Stimulated activated CD8-positive, alpha-beta memory T cell treated with anti-CD3 and anti-CD28 coated beads, Interleukin-12 subunit alpha, Interleukin-12 subunit beta, amount 100 ng/mL, for 24 hours (primary cell): ENCODE results near the gene FBXW5.

ENCODE experiments used
- DNase-seq: peaks from one replicate; pipeline ENCODE4 v3.0.0-alpha.2; 2020; ENCODE audit errors: extremely low read depth

The FBXW5 gene

DNA sequence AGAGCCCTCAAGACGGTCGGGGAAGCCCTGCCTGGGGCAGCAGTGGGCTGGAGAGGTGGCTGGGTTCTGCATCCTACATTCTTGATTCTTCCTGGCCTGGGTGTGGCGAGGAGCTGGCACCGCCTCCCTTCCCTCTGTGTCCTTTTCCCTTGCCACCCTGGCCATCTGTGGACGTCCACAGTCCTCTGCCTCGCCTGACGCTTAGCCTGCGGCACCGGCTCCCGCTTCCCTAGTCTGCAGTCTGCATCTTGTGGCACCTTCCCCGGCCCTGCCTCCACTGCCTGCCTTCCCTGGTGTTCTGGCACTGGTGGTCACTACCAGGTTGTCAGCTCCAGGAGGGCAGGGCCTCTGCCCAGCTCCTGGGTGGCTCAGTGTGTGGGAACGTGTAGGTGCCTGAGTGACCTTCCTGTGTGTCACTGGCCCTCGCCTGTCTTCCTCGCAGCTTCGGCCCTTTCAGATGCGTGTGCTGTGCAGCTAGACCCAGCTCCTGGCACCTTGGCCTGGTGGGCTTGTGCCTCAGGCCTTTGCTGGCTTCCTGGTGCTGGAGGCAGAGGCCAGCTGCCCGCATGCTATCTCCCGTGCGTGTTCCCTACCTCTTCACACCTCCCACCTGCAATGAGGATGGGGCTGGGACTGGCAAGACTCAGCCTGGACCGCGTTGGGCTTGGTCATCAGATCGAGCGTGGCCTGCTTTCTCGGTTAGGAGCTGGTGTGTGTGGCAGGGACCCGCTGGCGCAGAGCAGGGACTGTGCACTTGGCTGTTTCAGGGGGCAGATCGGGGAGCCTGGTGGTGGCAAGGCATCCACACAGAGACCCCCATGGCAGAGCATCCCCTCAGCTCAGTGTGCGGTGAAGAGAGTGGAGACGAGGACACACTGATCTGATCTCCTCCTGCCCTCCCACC is 37.3 kb downstream of the FBXW5 start:
- no peak for DNase-seq

DNA sequence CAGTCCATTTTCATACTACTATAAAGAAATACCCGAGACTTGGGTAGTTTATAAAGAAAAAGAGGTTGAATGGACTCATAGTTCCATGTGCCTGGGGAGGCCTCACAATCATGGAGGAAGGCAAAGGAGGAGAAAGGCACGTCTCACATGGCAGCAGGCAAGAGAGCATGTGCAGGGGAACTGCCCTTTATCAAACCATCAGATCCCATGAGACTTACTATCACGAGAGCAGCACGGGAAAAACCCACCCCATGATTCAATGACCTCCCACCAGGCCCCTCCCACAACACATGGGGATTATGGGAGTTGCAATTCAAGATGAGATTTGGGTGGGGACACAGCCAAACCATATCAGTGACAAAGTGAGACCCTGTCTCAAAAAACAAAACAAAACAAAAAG is 38.3 kb downstream of the FBXW5 start:
- no peak for DNase-seq

DNA sequence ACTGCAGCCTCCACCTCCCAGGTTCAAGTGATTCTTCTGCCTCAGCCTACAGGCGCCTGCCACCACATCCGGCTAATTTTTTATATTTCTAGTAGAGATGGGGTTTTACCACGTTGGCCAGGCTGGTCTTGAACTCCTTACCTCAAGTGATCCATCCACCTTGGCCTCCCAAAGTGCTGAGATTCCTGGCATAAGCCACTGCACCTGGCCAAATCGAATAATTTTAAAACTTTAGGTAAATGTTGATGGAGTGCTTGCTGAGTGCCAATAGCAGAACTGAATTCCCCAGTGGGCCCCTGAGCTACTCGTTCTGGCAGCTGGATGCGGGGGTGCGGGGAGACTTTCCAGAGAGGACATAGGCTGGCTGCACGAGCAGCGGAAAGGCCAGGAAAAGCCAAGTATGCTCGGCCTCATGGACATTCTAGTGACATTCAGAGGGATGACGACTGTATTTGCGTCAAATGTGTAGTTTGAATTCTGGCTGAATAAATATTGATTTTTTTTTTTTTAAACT is 41.4 kb downstream of the FBXW5 start:
- DNase-seq = no peak

DNA sequence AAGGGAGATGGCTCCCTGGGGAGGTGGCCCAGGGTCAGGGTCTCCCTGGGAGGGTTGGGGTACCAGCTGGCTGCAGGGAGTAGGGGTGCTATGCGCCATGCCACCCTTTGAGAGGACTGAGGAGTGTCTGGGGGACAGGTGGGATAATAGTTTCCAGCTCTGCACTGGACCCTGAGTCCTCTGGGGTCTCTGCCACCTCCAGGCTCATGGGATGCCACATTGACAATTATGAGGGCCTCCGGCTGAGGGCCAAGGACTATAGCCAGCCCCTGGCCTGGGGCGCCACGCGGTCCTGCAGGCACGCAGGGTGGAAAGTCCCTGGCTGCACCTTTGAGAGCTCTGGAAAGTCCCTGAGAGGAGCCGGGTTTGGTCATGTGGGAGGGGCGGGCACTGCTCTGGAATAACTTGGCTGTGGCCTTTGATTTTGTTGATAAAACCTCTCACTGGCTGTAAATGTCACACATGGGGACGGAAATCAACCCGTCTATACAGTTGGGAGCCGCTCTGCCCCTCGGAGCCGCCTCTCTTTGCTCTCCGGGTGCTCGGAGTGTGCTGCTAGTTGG is 42.2 kb downstream of the FBXW5 start:
- DNase-seq = peak; percentile 64

DNA sequence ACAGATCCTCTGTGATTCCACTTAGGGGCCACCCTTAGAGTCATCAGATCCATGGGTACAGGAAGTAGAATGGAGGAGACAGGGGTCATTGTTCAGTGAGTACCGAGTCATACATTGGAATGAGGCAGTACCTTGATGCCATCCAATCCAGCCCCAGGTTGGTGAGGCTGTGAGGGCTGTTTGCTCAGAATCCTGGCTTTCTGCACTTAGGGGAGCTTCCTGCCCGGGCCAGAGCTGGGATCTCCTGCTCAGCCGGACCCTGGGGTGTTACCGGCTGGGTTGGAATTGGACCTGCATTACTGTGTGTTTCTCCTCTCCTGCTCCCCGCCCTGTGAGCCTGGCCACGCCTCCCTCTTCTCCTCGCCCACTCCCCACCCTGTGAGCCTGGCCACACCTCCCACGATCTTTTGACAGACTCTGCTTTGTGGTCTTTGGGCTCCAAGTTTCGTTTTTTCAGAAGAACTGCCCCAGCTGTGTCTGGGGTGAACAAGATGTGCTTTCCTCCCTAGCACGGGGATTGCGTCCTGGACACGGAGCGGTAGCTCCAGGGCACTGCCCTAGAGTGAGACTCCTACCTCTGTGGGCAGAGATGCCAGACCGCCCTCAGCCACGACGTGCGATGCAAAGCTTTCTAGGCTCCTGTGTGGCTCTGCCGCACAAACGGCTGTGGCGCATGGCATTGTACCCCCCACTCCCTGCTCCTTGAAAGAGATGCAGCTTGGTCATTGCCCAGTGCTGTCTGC is 42.9 kb downstream of the FBXW5 start:
- DNase-seq = no peak

DNA sequence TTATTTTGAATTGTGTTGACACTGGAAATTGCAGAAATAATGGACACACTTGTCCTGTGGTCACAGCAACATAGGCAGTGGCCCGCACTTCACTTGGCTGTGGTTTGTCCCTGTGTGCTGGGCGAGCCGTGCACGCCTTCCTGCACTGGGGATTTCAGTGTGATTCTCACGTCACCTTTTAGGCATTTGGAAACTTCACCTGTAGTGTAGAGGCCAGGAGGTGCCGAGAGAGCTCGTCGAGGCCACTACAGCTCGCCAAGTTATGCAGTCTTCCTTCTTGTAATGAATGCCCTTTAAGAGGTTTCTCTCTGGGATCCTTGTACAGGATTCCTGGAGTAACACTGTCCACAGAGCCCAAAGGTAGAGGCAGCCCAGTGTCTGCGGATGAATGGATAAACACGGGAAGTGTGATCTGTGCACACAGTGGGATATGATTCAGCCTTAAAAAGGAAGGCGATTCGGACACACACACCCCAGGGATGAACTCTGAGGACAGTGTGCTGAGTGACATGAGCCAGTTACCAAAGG is 43.5 kb downstream of the FBXW5 start:
- no peak for DNase-seq

DNA sequence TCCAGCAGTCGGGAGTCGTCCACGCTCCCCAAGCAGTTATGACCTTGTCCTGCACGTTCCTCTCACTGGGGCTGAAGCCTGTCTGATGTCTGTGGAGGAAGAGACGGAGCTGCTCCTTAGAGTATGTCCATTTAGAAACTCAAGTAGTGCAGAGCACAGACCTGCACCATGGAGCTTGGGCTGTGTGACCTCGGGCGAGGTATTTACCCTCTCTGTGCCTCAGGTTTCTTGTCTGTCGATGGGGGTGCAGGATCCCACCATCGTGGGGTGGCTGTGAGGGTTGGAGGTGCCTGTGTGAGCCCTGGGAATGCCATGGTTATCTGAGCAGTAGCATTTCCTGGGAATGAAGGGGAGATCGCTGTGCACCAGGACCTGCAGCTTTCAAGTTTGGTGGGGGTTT is 44.0 kb downstream of the FBXW5 start:
- DNase-seq = no peak

DNA sequence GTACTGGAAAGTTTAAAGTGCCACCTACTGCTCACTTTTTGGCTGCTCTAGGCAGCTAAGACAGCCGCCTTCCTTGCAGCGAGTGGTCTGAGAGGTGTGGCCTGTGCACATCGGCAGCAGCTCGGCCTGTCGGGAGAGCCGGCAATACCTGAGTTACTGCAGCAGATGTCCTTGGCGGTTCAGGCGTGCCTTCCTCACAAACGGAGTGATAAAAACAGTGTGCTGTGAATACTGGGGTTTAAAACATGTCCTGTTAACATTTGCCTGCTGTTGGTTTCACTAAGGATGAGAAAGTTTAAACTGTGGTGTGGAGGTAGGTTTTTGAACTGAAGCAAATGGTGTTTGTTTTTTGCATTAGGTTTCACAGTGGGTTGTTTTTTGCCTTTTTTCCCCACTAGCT is 45.3 kb downstream of the FBXW5 start:
- DNase-seq = no peak

DNA sequence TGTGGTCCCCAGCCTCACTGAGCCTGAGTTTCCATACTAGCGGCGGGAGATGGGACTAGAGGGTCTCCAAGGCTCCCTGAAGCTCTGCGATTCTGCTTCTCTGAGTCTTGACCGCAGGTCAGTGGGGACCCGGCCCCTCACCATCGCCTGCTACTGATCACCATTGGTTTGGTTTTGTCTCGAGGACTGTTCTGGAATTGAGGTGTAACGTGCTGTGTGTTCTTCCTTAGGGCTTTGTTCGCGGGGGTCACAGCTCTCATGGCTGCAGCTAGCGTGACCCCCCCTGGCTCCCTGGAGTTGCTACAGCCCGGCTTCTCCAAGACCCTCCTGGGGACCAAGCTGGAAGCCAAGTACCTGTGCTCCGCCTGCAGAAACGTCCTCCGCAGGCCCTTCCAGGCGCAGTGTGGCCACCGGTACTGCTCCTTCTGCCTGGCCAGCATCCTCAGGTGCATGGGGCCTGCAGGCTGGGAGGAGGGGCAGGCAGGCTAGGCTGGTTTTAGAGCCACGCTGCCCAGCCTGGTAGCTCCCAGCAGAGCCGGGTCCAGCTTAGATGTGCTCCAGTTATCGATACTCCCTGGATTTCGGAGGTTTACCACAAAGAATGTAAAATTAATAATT is 45.9 kb downstream of the FBXW5 start:
- no peak for DNase-seq

DNA sequence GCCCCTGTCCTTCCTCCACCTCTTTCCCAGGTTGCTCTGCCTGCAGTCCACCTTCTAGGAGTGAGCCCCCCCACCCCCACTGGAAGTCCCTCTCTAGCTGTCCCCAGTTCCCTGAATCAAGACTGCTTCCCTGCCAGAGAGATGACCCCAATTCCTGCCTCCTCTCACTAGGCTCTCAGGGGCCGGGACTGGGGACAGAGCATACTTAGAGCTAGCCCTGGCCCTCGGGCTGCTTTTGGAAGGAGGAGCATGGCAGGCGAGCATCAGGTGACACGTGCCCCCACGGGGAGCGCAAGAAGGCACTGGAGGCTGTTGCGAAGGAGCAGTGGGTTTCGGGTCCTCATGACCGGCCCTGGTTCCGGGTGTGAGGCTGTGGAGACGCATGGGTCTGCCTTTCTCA is 48.5 kb downstream of the FBXW5 start:
- DNase-seq = no peak

DNA sequence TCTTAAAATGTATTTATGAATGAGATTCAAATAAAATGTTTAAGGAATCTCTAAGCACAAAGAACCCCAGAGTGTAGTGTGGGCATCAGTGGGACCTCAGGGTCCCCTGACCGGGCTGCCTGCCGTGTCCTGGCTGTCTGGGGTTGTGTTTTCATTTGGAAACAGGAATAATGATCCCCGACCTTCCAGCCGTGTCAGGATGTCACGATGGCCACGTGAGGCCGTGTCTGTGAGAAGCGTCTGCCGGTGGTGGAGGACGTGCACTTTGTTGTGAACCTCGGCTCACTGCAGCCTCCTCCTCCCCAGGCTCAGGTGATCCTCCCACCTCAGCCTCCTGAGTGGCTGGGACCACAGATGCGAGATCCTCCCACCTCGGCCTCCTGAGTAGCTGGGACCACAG is 53.9 kb downstream of the FBXW5 start:
- DNase-seq = no peak
